Upper lobe of left lung (tissue), 4 donors: ENCODE data around the gene PHETA1.

Source experiments
- POLR2A ChIP-seq, 4 donors: fragments of 450-650 bp; IDR thresholded peaks; one replicate each; pipeline ENCODE4 v1.5.1; 2016 to 2017; ENCODE audit warnings: antibody characterized with exemption in 4 of 4, mild to moderate bottlenecking in 2 of 4
- POLR2AphosphoS5 ChIP-seq, 2 donors: sonication (generic); formaldehyde crosslinking; IDR thresholded peaks; one replicate each; pipeline ENCODE4 v1.5.1; 2017; ENCODE audit warnings: antibody characterized with exemption in 2 of 2
- TF ChIP-seq, protein P1 (sequence below), 6 experiments: fragments of 450-650 bp in 4 of 6; fragments of 200-600 bp in 2 of 6; sonication (generic) in 2 of 6; IDR thresholded peaks; one replicate each; pipeline ENCODE4 v1.5.1; 2016 to 2019; ENCODE audit warnings: antibody characterized with exemption in 6 of 6

DNA sequence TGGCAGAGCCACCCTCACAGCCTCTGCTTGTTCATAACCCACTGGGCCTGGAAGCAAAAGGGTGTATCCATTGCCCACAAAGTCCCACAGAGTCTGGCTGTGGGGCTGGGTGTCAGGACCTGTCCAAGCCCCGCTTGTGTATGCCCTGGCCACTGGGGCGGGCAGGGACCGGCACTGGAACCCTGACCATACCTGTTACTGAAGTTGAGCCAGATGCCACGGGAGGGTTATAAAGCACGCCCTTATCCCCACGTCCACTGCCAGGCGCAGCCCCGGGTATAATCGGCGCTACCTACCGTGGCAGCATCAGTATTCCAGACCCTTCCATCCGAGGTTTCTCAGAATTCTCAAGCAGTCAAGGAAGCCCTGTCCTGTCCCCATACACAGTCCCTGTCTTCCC is 40.8 kb downstream of the PHETA1 start:
- TF ChIP-seq POLR2AphosphoS5 (IDR thresholded peaks at IDR 0.05) (no peak), POLR2A (IDR thresholded peaks at IDR 0.05) (no peak)
- TF ChIP-seq, protein P1, sequence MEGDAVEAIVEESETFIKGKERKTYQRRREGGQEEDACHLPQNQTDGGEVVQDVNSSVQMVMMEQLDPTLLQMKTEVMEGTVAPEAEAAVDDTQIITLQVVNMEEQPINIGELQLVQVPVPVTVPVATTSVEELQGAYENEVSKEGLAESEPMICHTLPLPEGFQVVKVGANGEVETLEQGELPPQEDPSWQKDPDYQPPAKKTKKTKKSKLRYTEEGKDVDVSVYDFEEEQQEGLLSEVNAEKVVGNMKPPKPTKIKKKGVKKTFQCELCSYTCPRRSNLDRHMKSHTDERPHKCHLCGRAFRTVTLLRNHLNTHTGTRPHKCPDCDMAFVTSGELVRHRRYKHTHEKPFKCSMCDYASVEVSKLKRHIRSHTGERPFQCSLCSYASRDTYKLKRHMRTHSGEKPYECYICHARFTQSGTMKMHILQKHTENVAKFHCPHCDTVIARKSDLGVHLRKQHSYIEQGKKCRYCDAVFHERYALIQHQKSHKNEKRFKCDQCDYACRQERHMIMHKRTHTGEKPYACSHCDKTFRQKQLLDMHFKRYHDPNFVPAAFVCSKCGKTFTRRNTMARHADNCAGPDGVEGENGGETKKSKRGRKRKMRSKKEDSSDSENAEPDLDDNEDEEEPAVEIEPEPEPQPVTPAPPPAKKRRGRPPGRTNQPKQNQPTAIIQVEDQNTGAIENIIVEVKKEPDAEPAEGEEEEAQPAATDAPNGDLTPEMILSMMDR (IDR thresholded peaks at IDR 0.05), result no peak
